SHP77 (cell line): Measurements from ENCODE around the gene GABPB1.

Experiments
- DNase-seq, 2 experiments: peaks; one replicate each; lab custom pipeline; 2025; lab: John Stamatoyannopoulos, UW

The GABPB1 gene

GRCh38 chr15:50277370-50277769 lies 77.6 kb downstream of the GABPB1 start:
- DNase-seq, result no peak

- DNase-seq, result no peak
These were observed 79.1 kb downstream of the GABPB1 start for GRCh38 chr15:50275908-50276307.

DNA sequence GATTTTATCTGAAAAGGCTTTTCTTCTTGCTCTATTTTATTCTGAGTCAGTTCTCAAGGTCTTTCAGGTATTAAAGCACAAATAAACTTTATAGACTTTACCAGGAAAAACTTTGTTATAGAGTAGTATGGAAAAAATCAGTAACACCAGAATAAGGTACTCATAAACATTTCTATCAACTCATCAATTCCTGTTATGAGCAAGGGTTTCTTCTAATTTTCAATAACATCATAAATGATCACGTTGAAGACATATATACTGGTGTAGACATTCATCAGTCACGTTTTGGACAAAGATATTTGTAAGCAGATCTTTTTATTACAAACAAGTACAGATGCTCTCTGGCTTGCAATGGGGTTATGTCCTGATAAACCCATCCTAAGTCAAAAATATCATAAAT lies 79.9 kb downstream of the GABPB1 start:
- DNase-seq, result no peak

DNA sequence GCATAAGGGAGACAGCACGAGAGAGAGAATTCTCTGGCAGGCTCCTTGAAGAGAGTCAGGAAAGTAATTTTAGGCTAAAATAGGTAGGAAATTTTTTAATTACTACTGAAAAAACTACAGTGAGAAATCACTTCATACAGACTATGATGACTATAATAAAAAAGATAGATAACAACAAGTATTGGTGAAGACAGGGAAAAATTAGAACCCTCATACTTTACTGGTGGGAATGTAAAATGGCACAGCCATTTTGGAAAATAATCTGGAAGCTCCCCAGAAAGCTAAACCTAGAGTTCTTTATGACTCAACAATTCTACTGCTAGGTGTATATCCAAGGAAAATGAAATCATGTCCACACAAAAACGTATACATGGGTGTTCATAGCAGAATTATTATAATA lies 87.4 kb downstream of the GABPB1 start:
- no peak for DNase-seq

GRCh38 chr15:50265620-50266019 lies 89.4 kb downstream of the GABPB1 start, which contains the start of gene HDC:
Gene HDC (minus strand): TSS chr15:50265726. CDS start chr15:50265623, 103 bp downstream.
- DNase-seq, result no peak

GRCh38 chr15:50262533-50262932 lies 92.5 kb downstream of the GABPB1 start:
- DNase-seq, result no peak

DNA sequence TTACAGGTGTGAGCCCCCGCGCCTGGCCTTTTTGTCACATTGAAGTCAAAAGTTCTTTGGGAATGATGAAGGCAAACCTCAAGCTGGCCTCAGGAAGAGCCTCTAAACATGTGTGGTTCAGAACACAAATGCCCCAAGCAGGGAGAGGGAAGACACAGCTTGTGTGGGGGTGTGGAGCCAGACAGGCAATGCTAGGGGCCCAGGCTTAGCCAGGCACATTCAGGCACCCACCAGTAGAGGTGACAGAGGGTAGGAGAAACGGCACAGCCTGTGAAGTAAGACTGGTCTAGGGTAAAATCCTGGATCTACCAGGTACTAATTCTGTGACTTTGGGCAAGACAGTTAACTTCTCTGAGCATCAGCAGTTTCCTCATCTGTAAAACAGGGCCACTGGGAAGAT lies 93.0 kb downstream of the GABPB1 start:
- no peak for DNase-seq

GRCh38 chr15:50260969-50261496 lies 94.0 kb downstream of the GABPB1 start:
- DNase-seq, result no peak

GRCh38 chr15:50259276-50259675 lies 95.7 kb downstream of the GABPB1 start:
- DNase-seq, result no peak

DNA sequence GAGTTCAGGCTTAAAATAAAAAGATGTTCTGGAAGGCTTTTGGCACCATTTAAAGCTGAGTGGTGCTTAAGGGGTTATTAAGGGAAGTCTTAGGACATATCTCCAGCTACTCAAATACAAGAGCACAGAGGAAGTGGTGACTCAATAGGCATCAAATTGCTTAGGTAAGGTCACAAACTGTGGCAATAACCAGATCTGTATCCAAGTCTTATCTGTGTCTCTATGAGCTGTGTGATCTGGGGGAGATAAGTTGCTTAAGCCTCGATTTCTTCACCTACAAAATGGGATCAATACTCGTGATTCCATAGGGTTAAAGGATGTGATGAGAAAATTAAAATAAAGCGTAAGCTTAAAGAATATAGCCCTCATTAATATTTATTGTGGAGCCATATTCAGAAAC lies 97.1 kb downstream of the GABPB1 start:
- no peak for DNase-seq

- DNase-seq, result no peak
These were observed 97.7 kb downstream of the GABPB1 start for GRCh38 chr15:50257332-50257731.

DNA sequence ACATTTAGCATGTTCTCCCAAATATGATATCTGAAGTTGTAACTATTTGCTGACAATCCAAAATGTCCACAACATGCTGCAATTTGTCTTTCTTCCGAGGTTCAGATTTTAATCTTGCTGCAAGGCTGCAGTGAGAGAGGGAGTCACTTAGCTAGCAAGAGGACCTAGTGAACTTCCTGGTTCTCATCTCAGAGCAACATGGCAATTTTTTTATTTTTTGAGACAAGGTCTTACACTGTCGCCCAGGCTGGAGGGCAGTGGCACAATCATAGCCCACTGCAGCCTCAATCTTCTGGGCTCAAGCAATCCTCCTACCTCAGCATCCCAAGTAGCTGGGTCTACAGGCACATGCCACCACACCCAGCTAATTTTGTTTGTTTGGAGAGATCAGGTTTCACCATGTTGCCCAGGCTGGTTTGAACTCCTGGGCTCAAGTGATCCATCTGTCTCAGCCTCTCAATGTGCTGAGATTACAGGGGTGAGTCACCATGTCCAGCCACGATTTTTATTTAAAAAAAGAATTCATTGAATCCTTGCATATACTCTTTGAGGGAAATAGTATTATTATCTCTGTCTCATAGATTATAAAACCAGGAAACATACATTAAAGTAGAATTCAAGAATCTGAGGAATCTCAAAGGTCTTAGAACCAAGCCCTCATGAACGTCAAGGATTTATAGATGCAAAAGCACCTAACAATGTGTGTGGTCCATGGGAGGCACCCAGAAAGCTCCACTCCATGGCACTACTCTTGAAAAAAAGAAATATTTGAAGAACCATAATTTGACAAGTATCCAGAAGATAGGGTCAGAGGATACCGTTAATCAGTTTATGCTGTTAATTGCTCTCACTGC lies 98.6 kb downstream of the GABPB1 start:
- no peak for DNase-seq

- no peak for DNase-seq
These were observed 102.4 kb downstream of the GABPB1 start for GRCh38 chr15:50252556-50252955.

- no peak for DNase-seq
These were observed 103.3 kb downstream of the GABPB1 start for GRCh38 chr15:50251638-50252182.

DNA sequence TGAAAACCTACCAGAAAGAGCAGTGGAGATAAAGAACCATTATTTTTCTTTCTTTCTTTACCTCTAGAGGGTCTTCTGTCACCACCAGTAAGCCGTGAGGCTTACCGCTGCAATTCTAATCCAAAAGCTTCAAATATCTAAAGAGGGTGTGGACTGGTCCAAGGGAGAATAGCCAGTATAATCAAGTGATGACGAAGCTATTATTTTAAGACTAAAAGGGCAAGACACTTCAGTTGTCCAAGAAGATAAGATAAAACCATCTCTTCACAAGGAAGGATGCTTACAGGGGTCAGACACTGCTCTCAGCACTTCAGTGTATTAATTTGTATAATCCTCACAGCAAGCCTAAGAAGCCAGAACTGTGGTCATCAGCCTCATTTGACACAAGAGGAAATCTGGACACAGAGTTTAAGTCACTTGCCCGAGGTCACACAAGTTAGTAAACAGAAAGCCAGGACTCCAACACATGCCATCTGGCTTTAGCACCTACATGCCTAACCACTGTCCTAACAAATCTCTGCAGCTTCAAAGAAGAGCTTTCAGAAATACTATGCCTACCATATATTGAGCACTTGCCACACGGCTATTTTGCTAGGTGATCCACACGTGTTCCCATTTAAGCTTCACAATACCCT lies 104.1 kb downstream of the GABPB1 start:
- no peak for DNase-seq

- DNase-seq, result no peak
These were observed 105.3 kb downstream of the GABPB1 start for GRCh38 chr15:50249704-50250103.

DNA sequence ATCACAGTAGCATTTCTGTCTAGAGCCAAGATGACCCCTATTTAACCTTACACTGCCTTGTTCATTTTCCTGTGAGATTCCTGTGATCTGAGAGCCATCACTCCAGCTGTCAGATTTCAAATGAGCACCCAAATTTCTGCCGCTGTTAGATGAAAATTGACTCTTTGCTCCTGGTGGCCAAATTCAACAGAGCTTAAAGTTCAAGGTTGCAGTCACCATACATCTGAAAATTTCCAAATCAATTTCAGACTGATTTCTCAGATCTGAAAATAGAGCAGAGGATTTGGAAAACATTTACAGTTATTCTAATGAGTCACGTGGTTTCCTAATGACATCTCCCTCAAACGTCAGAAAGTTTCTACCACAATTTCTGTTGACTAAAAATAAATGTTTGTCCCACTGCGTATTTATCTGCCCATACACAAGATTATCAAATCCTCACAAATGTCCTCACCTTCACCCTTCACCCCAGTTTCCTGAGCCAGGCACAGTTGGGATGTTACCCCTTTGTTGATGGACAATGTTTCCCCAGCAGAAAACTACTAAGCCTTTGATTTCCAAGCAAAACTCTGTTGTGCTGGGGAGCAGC lies 105.9 kb downstream of the GABPB1 start:
- DNase-seq, result no peak

DNA sequence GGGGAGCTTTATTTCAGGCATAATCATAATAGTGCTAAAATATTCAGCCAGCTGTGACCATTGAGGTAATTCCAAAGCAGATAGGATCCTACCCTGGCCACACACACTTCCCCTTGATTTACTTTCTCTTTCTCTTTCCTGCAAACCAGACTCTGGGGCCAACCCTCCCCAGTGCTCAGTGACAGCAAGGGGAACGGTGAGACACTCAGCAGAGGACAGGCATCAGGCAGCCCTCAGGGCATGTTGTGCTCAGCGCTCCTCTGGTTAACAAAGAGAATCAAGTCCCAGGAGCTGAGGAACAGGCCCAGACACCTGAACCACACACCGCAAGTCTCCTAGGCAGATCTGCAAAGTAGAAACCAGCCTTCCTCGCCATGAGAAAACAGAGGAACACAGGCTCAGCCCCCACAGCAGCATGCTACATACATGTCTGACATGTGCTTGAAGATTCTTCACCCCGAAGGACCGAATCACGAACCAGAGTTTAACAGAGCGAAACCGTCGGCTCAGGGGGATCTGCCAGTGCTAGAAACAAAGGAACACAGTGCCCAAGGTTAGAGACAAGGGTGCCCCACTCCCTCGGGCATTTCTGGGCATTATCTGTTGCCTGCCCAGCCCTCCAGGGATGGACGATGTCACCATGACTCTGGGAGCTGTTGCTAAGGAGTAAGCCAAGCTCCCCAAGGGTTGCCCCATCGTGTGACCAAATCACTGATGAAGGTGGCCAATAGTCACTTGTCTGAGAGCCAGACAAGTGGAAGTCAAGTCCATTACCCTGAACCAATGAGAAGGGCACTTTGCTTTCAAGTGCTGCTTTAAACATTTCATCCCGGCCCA lies 107.0 kb downstream of the GABPB1 start:
- no peak for DNase-seq

DNA sequence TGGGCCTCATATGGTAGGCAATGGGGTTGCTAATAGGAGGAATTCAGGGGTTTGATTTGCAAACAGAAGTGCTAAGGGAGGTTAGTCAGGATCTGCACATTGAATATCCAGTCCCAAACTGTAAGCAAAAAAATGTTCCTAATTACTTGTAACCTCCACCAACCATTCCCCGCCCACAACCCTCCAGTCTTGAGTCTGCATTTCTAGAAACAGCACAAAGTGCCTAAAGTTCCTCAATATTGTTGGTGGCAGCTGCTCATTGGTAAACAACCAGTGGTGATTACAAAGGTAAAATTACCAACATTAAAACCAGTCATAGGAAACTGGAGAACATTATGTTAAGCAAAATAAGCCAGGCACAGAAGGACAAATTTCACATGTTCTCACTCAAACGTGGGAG lies 108.4 kb downstream of the GABPB1 start:
- DNase-seq, result no peak

DNA sequence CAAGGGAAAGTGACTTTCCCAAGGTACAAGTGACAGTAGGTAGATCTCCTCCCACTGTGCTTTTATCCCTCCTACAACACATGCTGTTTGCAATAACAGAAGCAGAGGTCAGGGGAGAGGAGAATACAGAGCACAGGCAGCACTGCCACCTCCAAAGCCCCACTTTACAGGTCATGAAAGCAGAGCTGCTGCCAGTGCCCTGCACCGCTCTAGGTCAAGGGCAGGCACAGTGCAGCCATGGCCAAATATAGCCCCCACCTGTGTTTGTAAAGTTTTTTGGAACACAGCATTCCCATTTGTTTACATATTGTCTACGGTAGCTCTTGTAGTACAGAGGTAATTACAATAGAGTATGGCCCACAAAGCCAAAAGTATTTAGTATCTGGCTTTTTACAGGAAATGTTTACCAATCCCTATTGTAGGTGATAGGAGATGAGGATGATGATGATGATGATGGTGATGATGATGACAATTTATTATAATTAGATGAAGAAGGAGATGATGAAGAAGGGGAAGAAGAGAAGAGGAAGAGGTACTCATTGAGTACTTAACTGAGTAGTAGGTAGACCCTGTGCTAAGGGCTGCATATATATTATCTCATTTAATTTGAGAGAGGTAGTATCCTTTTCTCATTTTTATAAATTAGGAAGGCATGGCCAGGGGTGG lies 109.9 kb downstream of the GABPB1 start:
- no peak for DNase-seq

- no peak for DNase-seq
These were observed 110.8 kb downstream of the GABPB1 start for GRCh38 chr15:50244153-50244552.
